Measurements from ENCODE around the gene PYY. TPM values are rescaled to one million over a fixed set of nuclear protein-coding genes. Genes with fewer than 3 reads are reported as not detected.
A peak's percentile ranks its signal among the peaks of the same experiment; 100 is the strongest.

Gene PYY
- total RNA-seq, 1 donor from 2014 or later = not detected

DNA sequence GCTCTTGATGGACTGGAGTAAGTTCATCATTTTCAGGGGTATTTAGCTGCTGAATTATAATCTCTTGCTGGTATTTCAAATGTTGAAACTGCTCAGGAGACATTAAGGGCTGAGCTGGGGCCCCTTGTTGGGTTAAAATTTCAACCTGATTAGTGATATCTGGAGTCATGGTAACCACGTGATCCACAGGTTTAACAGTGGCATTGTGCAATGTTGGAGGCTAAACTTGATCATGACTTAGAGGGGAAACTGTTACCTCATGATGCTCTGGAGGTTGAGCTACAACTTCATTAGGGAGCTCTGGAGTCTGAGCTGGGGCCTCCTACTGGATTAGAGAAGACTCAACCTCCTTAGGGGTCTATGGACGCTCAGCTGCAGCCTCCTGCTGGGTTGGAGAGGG lies 29.2 kb downstream of the PYY start:
- H3K27me3 ChIP-seq (ENCODE audit: low read depth) = peaks cover 36% of the 10 kb centered on the region
- TF ChIP-seq, protein P1, sequence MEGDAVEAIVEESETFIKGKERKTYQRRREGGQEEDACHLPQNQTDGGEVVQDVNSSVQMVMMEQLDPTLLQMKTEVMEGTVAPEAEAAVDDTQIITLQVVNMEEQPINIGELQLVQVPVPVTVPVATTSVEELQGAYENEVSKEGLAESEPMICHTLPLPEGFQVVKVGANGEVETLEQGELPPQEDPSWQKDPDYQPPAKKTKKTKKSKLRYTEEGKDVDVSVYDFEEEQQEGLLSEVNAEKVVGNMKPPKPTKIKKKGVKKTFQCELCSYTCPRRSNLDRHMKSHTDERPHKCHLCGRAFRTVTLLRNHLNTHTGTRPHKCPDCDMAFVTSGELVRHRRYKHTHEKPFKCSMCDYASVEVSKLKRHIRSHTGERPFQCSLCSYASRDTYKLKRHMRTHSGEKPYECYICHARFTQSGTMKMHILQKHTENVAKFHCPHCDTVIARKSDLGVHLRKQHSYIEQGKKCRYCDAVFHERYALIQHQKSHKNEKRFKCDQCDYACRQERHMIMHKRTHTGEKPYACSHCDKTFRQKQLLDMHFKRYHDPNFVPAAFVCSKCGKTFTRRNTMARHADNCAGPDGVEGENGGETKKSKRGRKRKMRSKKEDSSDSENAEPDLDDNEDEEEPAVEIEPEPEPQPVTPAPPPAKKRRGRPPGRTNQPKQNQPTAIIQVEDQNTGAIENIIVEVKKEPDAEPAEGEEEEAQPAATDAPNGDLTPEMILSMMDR (IDR thresholded peaks at IDR 0.05; ENCODE audit: borderline replicate concordance) = no peak
- H3K4me3 ChIP-seq = no peak overlapping the region
- H3K9me3 ChIP-seq (replicated peaks) = no peaks in the 10 kb centered on the region
- peaks cover 11% of the 10 kb centered on the region for H3K4me1 ChIP-seq
- DNase-seq = no peak
- no peaks in the 10 kb centered on the region for H3K36me3 ChIP-seq
- intact Hi-C loops (cut with micrococcal nuclease) = no loop called here
- H3K27ac ChIP-seq (replicated peaks) = no peak overlapping the region

DNA sequence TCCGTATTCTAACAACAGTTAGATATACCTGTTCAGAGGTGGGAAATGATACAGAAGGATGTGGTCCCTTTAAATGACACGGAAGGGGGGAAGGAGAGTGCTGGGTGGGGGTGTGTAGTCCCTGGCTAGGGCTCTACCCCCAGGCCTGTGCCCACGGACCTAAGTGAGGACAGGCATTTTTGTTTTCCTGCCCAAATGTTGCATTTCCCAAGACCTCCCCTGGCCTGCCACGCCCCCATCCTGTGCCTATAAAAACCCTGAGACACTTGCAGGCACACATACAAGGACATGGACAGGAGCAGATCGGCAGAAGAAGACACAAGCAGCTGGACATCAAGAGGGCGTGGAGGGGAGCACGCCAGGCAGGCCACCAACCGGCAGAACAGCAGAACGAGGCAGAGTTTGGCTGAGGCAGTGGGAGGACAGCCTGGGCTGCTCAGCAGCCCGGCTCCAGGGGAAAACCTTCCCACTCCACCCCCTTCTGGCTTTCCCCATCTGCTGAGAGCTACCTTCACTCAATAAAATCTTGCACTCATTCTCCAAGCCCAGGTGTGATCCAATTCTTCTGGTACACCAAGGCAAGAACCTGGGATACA lies 33.1 kb downstream of the PYY start:
- no peak for DNase-seq
- TF ChIP-seq, protein P1 (IDR thresholded peaks at IDR 0.05; ENCODE audit: borderline replicate concordance) = no peak
- intact Hi-C loops (cut with micrococcal nuclease) = no loop called here
- Histone ChIP-seq H3K27ac (replicated peaks) (no peak overlapping the region), H3K36me3 (no peaks in the 10 kb centered on the region), H3K27me3 (ENCODE audit: low read depth) (peaks cover 22% of the 10 kb centered on the region), H3K4me1 (peaks cover 13% of the 10 kb centered on the region), H3K9me3 (replicated peaks) (no peaks in the 10 kb centered on the region), H3K4me3 (no peak overlapping the region)

DNA sequence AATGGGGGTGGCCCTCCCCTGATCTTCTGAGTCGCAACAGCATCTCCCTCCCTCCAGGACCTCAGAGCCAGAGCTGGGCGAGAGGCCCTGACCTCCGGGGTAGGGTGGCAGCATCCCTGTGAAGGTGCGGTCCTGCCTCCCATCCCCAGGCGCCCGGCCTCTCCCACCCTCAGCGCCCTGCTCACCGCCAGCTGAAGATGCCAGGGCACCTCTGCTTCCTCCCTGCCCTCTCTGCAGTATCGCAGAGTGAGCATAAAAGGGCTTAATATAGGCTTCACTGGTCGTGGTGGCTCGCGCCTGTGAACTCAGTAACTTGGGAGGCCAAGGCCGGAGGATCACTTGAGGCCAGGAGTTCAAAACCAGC lies 35.7 kb downstream of the PYY start:
- Histone ChIP-seq H3K4me3 (peak overlapping the region; percentile 60), H3K27ac (replicated peaks) (no peak overlapping the region), H3K36me3 (no peaks in the 10 kb centered on the region), H3K27me3 (ENCODE audit: low read depth) (peaks cover 6% of the 10 kb centered on the region), H3K4me1 (peaks cover 13% of the 10 kb centered on the region), H3K9me3 (replicated peaks) (no peaks in the 10 kb centered on the region)
- no peak for DNase-seq
- intact Hi-C loops (cut with micrococcal nuclease) = no loop called here
- TF ChIP-seq, protein P1 (IDR thresholded peaks at IDR 0.05; ENCODE audit: borderline replicate concordance) = no peak

DNA sequence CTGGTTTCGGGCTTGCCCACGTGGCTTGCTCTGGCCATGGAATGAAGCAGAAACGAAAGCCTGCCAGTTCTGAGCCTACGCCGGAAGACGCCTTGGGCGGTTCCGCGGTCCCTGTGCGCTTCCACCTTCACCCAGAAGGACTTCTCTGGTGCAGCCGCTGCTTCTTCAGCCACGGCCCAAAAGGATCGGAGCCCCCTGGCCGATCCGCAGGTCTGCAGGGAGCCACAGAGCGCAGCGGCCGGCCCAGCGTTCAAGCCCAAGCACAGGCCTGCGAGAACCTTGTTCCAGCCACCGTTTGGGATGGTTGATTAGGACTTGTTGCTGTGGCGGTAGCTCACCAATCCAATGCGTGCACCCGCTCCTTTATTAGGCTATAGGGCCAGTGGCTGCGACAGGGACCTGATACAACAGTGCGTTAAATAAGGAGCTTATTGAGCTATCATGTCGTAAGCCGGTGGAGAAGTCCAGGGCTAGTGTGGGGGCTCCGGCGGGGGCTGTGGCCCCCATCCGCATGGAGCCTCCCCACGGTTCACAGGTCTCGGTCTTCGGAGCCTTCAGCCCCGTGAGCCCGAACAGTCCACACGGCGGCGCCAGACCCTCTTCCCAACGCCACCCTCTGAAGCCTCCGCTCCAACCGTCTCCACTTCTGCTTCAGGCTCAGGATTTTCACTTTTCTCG lies 36.3 kb downstream of the PYY start:
- DNase-seq = peak; percentile 43
- Histone ChIP-seq H3K9me3 (replicated peaks) (no peaks in the 10 kb centered on the region), H3K4me1 (peaks cover 13% of the 10 kb centered on the region), H3K4me3 (peak overlapping the region; percentile 60), H3K27ac (replicated peaks) (peak overlapping the region; percentile 19), H3K36me3 (no peaks in the 10 kb centered on the region), H3K27me3 (ENCODE audit: low read depth) (peaks cover 4% of the 10 kb centered on the region)
- intact Hi-C loops (cut with micrococcal nuclease) = no loop called here
- TF ChIP-seq, protein P1 (IDR thresholded peaks at IDR 0.05; ENCODE audit: borderline replicate concordance) = peak; percentile 64

DNA sequence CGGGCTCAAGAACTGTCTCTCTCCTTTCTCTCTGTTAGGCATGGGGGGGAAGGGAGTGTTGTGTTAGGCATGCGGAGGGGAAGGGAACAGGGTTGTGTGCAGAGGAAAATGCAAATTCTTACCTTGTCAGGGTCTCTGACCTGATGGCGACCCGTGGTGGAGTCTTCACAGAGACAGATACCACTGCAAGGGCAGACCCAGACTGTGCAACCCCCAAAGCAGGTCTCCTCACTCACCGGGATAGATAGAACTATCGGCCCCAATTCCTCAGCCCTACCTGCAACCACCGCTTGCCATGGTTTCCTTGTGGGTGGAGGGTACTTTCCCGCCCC lies 36.8 kb downstream of the PYY start:
- intact Hi-C loops (cut with micrococcal nuclease) = no loop called here
- TF ChIP-seq, protein P1 (IDR thresholded peaks at IDR 0.05; ENCODE audit: borderline replicate concordance) = no peak
- Histone ChIP-seq H3K27me3 (ENCODE audit: low read depth) (no peaks in the 10 kb centered on the region), H3K27ac (replicated peaks) (no peak overlapping the region), H3K9me3 (replicated peaks) (no peaks in the 10 kb centered on the region), H3K4me1 (peaks cover 13% of the 10 kb centered on the region), H3K4me3 (peak overlapping the region; percentile 60), H3K36me3 (no peaks in the 10 kb centered on the region)
- DNase-seq = no peak

Data from left ventricle myocardium inferior (tissue), 1 donor.